IMR-90 (cell line): ENCODE data around the gene ZNF366. TPM values are rescaled to one million over a fixed set of nuclear protein-coding genes. Genes with fewer than 3 reads are reported as not detected.

Source experiments
- ATAC-seq: fragments of 200-7000 bp; cut with Tn5 transposase; 2 replicates; pipeline ENCODE4 v1.9.1; 2020; ENCODE audit warnings: low read depth, mild to moderate bottlenecking, moderate library complexity
- BruUV-seq: library from RNA; stranded (reverse); fragments of 400-500 nt; replicated peaks from 2 replicates; lab custom pipeline; 2021; lab: Mats Ljungman, UMichigan
- CTCF ChIA-PET: fragments of 300-600 bp; formaldehyde crosslinking; extraction: SDS; loops from one replicate; lab custom pipeline; 2021; ENCODE audit warnings: antibody characterized with exemption; lab: Yijun Ruan, JAX
- POLR2A ChIA-PET: fragments of 300-600 bp; sonication (Branson Sonifier 250); formaldehyde crosslinking; loops from one replicate; lab custom pipeline; 2022; ENCODE audit warnings: antibody characterized with exemption; ENCODE audit not compliant: unreplicated experiment; lab: Charles Lee
- DNase-seq: peaks from one replicate; pipeline ENCODE4 v3.0.0; 2013
- H2AFZ ChIP-seq: replicated peaks from 2 replicates; pipeline ENCODE3; 2013; ENCODE audit warnings: low read length, mild to moderate bottlenecking; ENCODE audit not compliant: poor library complexity
- H2AK5ac ChIP-seq: 2 replicates; pipeline ENCODE4 v1.6.1; 2013; ENCODE audit warnings: low read depth, low read length, inconsistent platforms
- H2AK9ac ChIP-seq: replicated peaks from 2 replicates; pipeline ENCODE3; 2013; ENCODE audit warnings: mild to moderate bottlenecking, low read depth, low read length, moderate library complexity; ENCODE audit not compliant: poor library complexity
- H2BK120ac ChIP-seq: 2 replicates; pipeline ENCODE4 v1.6.1; 2013; ENCODE audit warnings: low read depth, low read length, inconsistent platforms
- H2BK15ac ChIP-seq: 3 replicates; pipeline ENCODE4 v1.6.1; 2013; ENCODE audit warnings: low read depth, low read length, inconsistent platforms
- H2BK20ac ChIP-seq: 2 replicates; pipeline ENCODE4 v1.6.1; 2013; ENCODE audit warnings: low read depth, mild to moderate bottlenecking, inconsistent platforms, low read length, moderate library complexity
- H2BK5ac ChIP-seq: 2 replicates; pipeline ENCODE4 v1.6.1; 2013; ENCODE audit warnings: mild to moderate bottlenecking, low read depth, low read length, inconsistent platforms; ENCODE audit not compliant: poor library complexity, severe bottlenecking
- H3K14ac ChIP-seq: replicated peaks from 2 replicates; pipeline ENCODE4 v1.6.1; 2013; ENCODE audit warnings: low read depth, low read length, inconsistent platforms
- H3K18ac ChIP-seq: 2 replicates; pipeline ENCODE4 v1.6.1; 2013; ENCODE audit warnings: low read depth, low read length, control low read depth
- H3K23ac ChIP-seq: 2 replicates; pipeline ENCODE4 v1.6.1; 2013; ENCODE audit warnings: low read depth, low read length, inconsistent platforms
- H3K27ac ChIP-seq: 2 replicates; pipeline ENCODE4 v1.5.1; 2013; ENCODE audit warnings: mild to moderate bottlenecking, control low read depth, low read length; ENCODE audit not compliant: insufficient read depth
- H3K27me3 ChIP-seq: 2 replicates; pipeline ENCODE4 v1.6.1; 2013; ENCODE audit warnings: low read length; ENCODE audit not compliant: control insufficient read depth, insufficient read depth
- H3K36me3 ChIP-seq: 2 replicates; pipeline ENCODE4 v1.6.1; 2013; ENCODE audit warnings: low read length, mixed read lengths; ENCODE audit not compliant: control insufficient read depth, insufficient read depth
- H3K4ac ChIP-seq: 2 replicates; pipeline ENCODE4 v1.6.1; 2013; ENCODE audit warnings: low read depth, low read length, inconsistent platforms
- H3K4me1 ChIP-seq: 2 replicates; pipeline ENCODE4 v1.6.1; 2013; ENCODE audit warnings: low read length, mixed read lengths; ENCODE audit not compliant: control insufficient read depth, insufficient read depth
- H3K4me2 ChIP-seq: 2 replicates; pipeline ENCODE4 v1.6.1; 2013; ENCODE audit warnings: low read depth, mild to moderate bottlenecking, control low read depth, low read length, moderate library complexity
- H3K4me3 ChIP-seq: 2 replicates; pipeline ENCODE4 v1.5.1; 2013; ENCODE audit warnings: low read depth, mild to moderate bottlenecking, control low read depth, low read length, moderate library complexity; ENCODE audit not compliant: insufficient read depth
- H3K56ac ChIP-seq: 2 replicates; pipeline ENCODE4 v1.6.1; 2013; ENCODE audit warnings: low read length, inconsistent platforms; ENCODE audit not compliant: insufficient read depth; ENCODE audit errors: extremely low read depth
- H3K79me1 ChIP-seq, 2 experiments: 2 replicates each; pipeline ENCODE4 v1.6.1; 2013; ENCODE audit warnings: low read length in 2 of 2, inconsistent platforms in 1 of 2, low read depth in 1 of 2
- H3K9ac ChIP-seq: 2 replicates; pipeline ENCODE4 v1.6.1; 2013; ENCODE audit warnings: low read depth, low read length, control low read depth
- H3K9me1 ChIP-seq: 2 replicates; pipeline ENCODE4 v1.6.1; 2013; ENCODE audit warnings: low read length, inconsistent platforms; ENCODE audit not compliant: insufficient read depth
- H3K9me3 ChIP-seq: 2 replicates; pipeline ENCODE4 v1.6.1; 2013; ENCODE audit warnings: low read length; ENCODE audit not compliant: control insufficient read depth, insufficient read depth
- H4K20me1 ChIP-seq: 2 replicates; pipeline ENCODE4 v1.6.1; 2013; ENCODE audit warnings: low read length, inconsistent platforms; ENCODE audit not compliant: insufficient read depth
- H4K5ac ChIP-seq: 2 replicates; pipeline ENCODE4 v1.6.1; 2013; ENCODE audit warnings: mild to moderate bottlenecking, low read depth, low read length, control low read depth
- H4K8ac ChIP-seq, 2 experiments: 2 replicates each; pipeline ENCODE4 v1.6.1; 2013; ENCODE audit warnings: low read depth in 2 of 2, low read length in 2 of 2, control low read depth in 1 of 2, inconsistent platforms in 1 of 2
- H4K91ac ChIP-seq: 2 replicates; pipeline ENCODE4 v1.6.1; 2013; ENCODE audit warnings: low read depth, low read length, inconsistent platforms; ENCODE audit not compliant: insufficient read depth
- BHLHE40 ChIP-seq: fragments of 150-350 bp; IDR thresholded peaks from 2 replicates; pipeline ENCODE4 v1.6.1; 2016; ENCODE audit warnings: mild to moderate bottlenecking, low read depth, low read length
- CEBPB ChIP-seq: IDR thresholded peaks from 2 replicates; pipeline ENCODE4 v1.6.1; 2012; ENCODE audit warnings: low read depth, low read length, improper control_type of control experiment
- FOS ChIP-seq: fragments of 150-350 bp; IDR thresholded peaks from 2 replicates; pipeline ENCODE4 v1.6.1; 2016; ENCODE audit warnings: low read depth, low read length
- MAZ ChIP-seq: IDR thresholded peaks from 2 replicates; pipeline ENCODE4 v1.6.1; 2012; ENCODE audit warnings: low read depth, mild to moderate bottlenecking, low read length, improper control_type of control experiment, moderate library complexity, borderline replicate concordance
- RFX5 ChIP-seq: IDR thresholded peaks from 2 replicates; pipeline ENCODE4 v1.8.0; 2012; ENCODE audit warnings: low read depth, mild to moderate bottlenecking, low read length, moderate library complexity
- WGBS, 2 experiments: methylation state at CpG; one replicate each; pipeline versions ENCODE4 v1.1.5 to v1.1.7; 2013; ENCODE audit warnings: missing lambda C conversion rate in 2 of 2; ENCODE audit not compliant: insufficient read length in 1 of 2; ENCODE audit errors: extremely low coverage in 2 of 2; 5-methylcytosine and 5-hydroxymethylcytosine counted together
- dilution Hi-C: fragments of 300-500 bp; cut with HindIII; formaldehyde crosslinking; loops from one replicate; pipeline ENCODE4 v1.14.3; 2018; ENCODE audit warnings: low sequenced_read_pairs; ENCODE audit not compliant: unreplicated experiment
- in situ Hi-C: fragments of 300-500 bp; cut with MboI; formaldehyde crosslinking; loops from 3 replicates; pipeline ENCODE4 v1.14.3; 2019; ENCODE audit warnings: low sequenced_read_pairs, inconsistent platforms, mixed read lengths
- intact Hi-C: fragments of 100-400 bp; cut with micrococcal nuclease; formaldehyde crosslinking; loops from 2 replicates; pipeline ENCODE4 v1.10.0; 2022
- polyA plus RNA-seq, 3 experiments: library from polyadenylated mRNA; depleted of rRNA; stranded (reverse); fragments of >200 nt; gene quantifications; 2 replicates each; pipeline ENCODE4 v1.2.3, GENCODE V29; 2012; ENCODE audit warnings: low replicate concordance in 1 of 3
- total RNA-seq: library from RNA; depleted of rRNA; stranded (reverse); fragments of >200 nt; gene quantifications from 2 replicates; pipeline ENCODE4 v1.2.3, GENCODE V29; 2012
- TF ChIP-seq, protein P1 (sequence below): fragments of 150-350 bp; IDR thresholded peaks from 2 replicates; pipeline ENCODE4 v1.6.1; 2017; ENCODE audit warnings: mild to moderate bottlenecking, antibody characterized with exemption, low read length, low read depth

Gene ZNF366
- total and polyA plus RNA-seq, 2 of the 4 experiments (the other 2 are of a cell fraction), result not detected

DNA sequence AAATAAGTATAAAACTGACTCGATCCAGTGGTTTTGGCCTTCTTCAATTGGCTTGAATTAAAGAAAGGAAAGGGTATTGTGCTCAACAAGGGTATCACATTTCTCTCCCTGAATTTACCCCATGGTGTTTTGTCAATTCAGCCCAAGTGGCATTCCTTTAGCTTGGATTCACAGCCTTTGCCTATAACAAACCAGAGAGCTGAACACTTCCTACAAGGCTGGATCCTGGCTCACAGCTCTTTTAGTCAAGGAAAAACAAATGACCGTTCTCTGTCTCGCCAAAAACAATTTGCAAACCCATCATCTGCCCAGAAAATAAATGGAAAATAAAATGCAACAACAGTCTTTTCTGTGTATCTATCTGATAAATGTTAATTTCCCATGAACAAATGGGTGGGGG is 5.7 kb downstream of the ZNF366 start:
- Histone ChIP-seq H3K9me3 (no peaks in the 10 kb centered on the region), H3K23ac (no peak overlapping the region), H3K4me3 (no peak overlapping the region), H2BK120ac (no peak overlapping the region), H4K20me1 (no peaks in the 10 kb centered on the region), H3K9me1 (peaks cover 6% of the 10 kb centered on the region; the same call in 1 of the 2 replicates), H4K8ac (no peak overlapping the region), H2BK5ac (no peak overlapping the region), H3K36me3 (no peaks in the 10 kb centered on the region), H4K5ac (no peak overlapping the region), H3K14ac (no peak overlapping the region), H2AK9ac (no peak overlapping the region), H3K4me1 (peaks cover 5% of the 10 kb centered on the region), H3K9ac (no peak overlapping the region), H3K56ac (no peak overlapping the region), H3K4ac (no peak overlapping the region), H2BK20ac (no peak overlapping the region), H3K27ac (no peak overlapping the region), H4K91ac (no peak overlapping the region), H3K27me3 (no peaks in the 10 kb centered on the region), H3K18ac (no peak overlapping the region), H2AFZ (no peak overlapping the region), H3K4me2 (no peak overlapping the region), H3K79me1 (no peaks in the 10 kb centered on the region), H2AK5ac (no peak overlapping the region), H2BK15ac (no peak overlapping the region)
- ATAC-seq, result peak; percentile 40; the same call in 1 of the 2 replicates
- dilution Hi-C loops, result no loop called here
- peak; percentile 34 for DNase-seq
- in situ Hi-C loops, result loop anchor here (25.0 kb wide), 1 partner anchor 139 kb away; no protein-coding TSS in a partner anchor
- intact Hi-C loops, result loop anchor here (5.0 kb wide), 1 partner anchor 34 kb away; no protein-coding TSS in a partner anchor
- no TSS peak for BruUV-seq
- no CpG with 5 or more reads among the region's 3 CpGs for WGBS, 2 experiments
- ChIA-PET POLR2A (no interaction called here), CTCF (no interaction called here)
- TF ChIP-seq CEBPB (no peak), MAZ (no peak), FOS (no peak), BHLHE40 (no peak), RFX5 (no peak)
- TF ChIP-seq, protein P1, sequence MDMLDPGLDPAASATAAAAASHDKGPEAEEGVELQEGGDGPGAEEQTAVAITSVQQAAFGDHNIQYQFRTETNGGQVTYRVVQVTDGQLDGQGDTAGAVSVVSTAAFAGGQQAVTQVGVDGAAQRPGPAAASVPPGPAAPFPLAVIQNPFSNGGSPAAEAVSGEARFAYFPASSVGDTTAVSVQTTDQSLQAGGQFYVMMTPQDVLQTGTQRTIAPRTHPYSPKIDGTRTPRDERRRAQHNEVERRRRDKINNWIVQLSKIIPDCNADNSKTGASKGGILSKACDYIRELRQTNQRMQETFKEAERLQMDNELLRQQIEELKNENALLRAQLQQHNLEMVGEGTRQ, result no peak
